ENCODE data around the gene TYW5. TPM values are rescaled to one million over a fixed set of nuclear protein-coding genes. Genes with fewer than 3 reads are reported as not detected.
A peak's percentile ranks its signal among the peaks of the same experiment; 100 is the strongest.
"Not testable (repeated sequence)": the region's sequence is repeated elsewhere in the genome, so short reads cannot be mapped to it uniquely, and the experiment has no call there.

The TYW5 gene
- total RNA-seq, 1 donor from 2014 or later = 4.5 TPM

DNA sequence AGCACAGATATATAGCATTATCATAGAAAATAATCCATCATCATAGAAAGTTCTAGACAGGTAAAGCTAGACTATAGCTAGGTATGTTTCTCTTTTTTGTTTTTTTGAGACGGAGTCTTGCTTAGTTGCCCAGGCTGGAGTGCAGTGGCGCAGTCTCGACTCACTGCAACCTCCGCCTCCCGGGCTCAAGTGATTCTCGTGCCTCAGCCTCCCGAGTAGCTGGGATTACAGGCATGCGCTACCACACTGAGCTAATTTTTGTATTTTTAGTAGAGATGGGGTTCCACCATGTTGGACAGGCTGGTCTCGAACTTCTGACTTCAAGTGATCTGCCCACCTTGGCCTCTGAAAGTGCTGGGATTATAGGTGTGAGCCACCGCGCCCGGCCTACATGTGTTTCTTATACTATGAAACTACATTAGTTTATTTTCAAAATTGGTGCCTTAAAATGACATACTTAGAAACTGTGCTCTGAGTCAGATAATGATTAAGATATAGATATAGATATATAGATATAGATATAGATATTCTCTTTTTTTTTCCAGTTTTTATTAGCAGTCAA, 42.7 kb downstream of the TYW5 start:
- ATAC-seq = not testable (repeated sequence)

GRCh38 chr2:199911877-199912161, 43.5 kb downstream of the TYW5 start:
- no peak for ATAC-seq

DNA sequence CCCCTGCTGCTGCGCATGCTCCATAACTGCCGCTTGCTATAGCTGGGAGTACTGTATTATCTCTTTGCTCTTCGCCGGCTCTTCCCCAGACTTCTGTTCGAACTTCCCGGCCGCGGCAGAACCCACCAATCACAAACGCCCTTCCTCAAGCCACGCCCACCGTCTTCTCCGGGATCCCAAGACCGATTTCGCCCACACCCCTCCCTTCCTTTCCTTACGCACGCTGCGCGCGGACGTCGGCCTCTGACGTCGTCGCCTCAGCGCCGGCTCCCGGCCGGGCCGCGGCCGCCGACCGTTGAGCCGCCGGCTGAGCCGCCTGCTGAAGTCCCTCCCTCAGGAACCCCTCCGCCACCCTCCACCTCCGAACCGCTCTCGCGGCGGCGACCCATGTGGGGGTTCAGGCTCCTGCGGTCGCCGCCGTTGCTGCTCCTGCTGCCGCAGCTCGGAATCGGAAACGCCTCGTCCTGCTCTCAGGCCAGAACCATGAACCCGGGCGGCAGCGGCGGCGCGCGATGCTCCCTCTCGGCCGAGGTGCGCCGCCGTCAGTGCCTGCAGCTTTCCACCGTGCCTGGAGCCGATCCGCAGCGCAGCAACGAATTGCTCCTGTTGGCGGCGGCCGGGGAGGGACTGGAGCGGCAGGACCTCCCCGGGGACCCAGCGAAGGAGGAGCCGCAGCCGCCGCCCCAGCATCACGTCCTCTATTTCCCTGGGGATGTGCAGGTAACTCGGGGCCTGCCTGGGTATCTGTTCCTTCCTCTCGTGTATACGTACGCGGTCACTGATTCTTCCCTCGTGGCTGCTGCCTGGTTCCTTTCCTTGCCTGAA, 44.0 kb downstream of the TYW5 start, which contains the start of gene C2orf69:
TSS of gene C2orf69 (plus strand) at position 242 of the 825 bp plus-strand sequence. CDS start at position 388, 146 bp downstream.
- ATAC-seq = peak; percentile 99

GRCh38 chr2:199910338-199911051, 44.8 kb downstream of the TYW5 start:
- no peak for ATAC-seq

DNA sequence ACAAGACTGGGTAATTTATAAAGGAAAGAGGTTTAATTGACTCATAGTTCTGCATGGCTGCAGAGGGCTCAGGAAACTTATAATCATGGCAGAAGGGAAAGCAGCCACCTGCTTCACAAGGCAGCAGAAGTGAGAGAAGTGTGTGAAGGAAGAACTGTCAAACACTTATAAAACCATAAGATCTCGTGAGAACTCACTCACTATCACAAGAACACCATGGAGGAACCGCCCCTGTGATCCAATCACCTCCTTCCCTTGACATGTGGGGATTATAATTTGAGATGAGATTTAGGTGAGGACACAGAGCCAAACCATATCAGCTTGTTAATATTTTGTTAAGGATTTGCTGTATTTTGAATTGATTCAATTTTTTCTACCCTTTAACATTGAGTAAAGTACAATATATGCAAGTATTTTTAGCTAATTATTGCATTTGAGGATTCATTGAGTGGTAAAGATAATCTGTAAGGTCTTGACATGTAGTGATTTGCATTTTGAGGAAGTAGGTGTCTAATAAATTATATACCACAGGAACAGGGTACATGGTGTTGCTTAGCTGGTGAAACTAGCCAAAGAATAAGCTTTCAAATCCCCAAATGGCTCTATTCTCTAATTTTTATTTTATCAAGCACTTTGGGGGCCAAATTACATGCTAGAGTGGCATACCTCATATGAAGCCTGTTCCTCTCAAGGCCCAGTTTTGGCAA, 48.1 kb downstream of the TYW5 start:
- ATAC-seq = no peak

DNA sequence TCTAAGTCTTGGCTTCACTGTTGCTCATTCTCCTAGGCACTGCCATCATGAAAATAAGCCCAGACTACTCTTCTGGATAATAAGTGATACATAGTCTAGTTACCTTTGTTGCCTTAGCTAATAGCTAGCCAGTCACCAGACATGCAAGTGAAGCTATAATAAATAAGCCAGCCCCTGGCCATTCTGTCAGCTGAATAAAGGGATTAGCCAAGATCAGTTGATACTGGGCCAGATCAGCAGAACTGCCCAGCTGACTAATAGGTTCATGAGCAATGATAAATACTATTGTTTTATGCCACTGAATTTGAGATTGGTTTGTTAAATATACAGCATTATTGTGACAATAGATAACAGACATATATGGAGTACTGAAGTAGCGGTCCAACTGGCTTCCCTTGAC, 52.2 kb downstream of the TYW5 start:
- no peak for ATAC-seq

DNA sequence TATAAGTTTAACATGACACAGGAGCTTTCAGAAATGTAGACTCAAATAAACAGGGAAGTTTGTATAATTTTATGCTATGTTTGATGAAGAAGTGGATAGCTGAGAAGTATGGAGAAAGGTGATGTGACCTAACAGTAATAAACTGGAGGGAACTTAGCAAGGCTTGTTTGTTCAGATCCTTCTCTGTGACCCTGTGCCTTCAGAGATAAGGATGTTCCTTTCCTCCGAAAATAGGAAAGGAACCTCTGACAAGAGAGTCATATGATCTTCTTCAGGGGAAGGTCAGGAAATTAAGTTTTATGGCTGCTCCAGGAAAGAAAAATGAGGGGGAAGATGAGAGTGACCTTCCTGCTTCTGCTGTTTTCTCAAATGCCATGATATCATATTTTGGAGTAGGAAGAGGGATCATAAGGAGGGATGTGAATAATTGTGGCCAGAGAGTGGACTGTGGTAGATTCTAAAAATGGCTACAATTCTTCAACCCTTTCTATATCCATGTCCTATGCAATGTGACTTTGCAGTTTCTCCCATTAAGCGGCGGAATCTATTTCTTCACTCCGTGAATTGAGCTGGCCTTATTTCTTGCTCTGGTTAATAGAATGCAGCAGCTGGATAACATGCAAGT, 52.7 kb downstream of the TYW5 start:
- ATAC-seq = no peak

DNA sequence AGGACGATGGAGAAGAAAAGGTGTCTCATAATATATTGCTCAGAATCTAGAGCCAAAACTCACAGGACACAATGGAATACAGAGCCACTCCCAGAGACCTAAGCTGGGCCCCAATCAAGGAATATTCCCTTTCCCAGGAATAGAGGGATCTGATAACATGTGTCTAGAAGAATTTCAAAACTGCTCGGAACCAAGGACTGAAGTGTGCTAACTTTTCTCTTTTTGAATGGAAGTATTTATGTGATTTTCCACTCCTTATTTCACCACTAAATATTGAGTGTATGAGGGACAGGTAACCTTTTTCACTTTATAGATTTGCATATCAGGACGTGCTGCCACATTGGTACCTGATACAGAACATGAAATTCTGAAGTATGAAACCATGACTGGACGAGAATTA, 53.3 kb downstream of the TYW5 start:
- no peak for ATAC-seq

GRCh38 chr2:199896617-199897016, 58.7 kb downstream of the TYW5 start:
- no peak for ATAC-seq

DNA sequence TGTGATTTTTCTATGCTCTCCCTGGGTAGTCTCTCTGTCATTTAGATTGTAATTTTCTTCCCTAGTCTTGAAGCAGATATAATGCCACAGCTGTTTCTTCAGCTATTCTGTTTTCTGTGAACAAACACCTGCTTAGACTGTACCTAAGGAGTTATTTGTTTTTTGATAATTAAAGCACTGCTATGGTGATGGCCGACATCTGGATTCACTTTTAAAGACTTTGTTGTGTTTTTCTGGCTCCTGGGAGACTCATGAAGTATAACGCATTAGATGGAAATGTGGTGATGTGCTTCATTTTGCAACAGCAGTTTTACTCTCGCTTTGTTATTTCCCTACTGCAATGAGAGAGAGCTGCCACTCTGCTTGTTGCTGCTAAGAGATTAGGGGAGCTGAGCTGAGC, 59.9 kb downstream of the TYW5 start:
- no peak for ATAC-seq

- ATAC-seq = no peak
Measured at GRCh38 chr2:199883474-199884212, 71.6 kb downstream of the TYW5 start.

DNA sequence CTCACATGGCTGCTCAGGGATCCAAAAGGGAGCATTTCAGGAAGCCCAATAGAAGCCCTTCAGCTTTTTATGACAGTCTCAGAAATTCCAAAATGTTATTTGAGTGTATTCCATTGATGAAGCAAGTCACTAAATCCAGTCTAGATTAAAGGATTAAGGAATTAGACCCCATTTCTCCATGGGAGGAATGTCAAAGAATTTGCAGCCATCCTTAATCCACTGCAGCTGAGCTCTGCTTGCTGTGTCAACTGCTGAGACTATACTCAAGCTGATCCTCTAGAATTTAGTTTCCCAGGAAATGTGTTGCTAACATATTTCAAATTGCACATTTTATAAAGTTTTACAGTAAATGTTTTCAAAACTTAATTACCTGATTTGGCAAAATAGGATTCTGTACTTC, 72.6 kb downstream of the TYW5 start:
- no peak for ATAC-seq

Other genes starting within 250 kb of the TYW5 start
- gene FTCDNL1, start 104.3 kb downstream of the TYW5 start, total RNA-seq = 1.6 TPM
- gene C2orf69, start 44.2 kb downstream of the TYW5 start, total RNA-seq = 7.7 TPM
- gene MAIP1, start 91 bp upstream of the TYW5 start, total RNA-seq = 17.7 TPM

Measured in esophagus mucosa (tissue), 1 donor.